ENCODE data around the gene PLXND1. TPM values are rescaled to one million over a fixed set of nuclear protein-coding genes. Genes with fewer than 3 reads are reported as not detected.

Gene PLXND1
- total RNA-seq, 1 experiment from 2014 or later, result 47.3 TPM

DNA sequence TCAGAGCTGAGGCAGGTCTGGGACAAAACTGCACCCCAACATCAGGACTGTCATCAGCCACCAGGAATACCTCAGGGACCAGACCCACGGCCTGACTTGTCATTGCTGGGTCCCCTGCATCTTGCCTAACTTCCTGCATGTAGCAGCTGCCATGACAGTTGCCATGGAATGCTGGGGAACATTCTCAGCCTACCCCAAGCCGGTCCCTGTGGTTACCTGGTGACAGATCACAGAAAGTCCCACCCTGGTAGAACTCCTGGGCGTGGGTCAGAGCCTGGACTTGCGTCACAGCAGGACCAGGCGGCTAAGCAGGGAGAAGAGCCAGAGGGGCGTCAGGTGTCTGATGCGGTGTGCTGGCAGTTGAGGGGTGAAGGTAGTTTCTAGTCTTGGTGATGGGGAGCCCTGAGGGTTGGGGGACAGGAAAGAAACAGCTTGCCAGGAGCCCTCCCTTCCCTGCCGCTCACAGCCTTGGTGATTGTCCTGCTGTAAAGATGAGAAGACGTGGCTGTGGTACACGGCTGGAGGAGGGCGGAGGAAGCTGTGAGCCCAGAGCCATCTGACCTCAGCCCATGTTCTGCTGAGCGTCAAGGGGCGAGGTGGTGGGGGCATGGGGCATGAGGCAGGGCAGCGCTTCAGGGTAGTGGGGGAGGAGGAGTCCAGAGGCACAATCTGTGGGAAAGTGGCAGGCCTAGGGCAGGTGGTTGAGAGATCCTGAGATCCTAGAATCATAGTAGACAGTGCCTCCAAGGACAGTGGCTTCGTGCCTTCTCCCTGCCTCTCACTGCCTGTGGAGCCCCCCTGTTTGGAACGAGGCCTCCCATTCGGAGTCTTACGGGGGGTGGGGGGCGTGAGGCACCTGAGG lies 58.1 kb downstream of the PLXND1 start:
- no peaks in the 10 kb centered on the region for H3K9me3 ChIP-seq (ENCODE audit: control insufficient read depth in 1 of 2, insufficient read depth in 1 of 2, low read depth in 1 of 2, low read length in 2 of 2)
- BruUV-seq (replicated peaks), result no TSS peak
- H3K27ac ChIP-seq (ENCODE audit: low read depth, low read length), result no peak overlapping the region
- no peak for TF ChIP-seq CBX3 (IDR thresholded peaks at IDR 0.05; ENCODE audit: low read depth)
- no peak for TF ChIP-seq YY1 (IDR thresholded peaks at IDR 0.05; ENCODE audit: extremely low read depth, insufficient replicate concordance, low read depth, low read length)
- TF ChIP-seq, protein P1, sequence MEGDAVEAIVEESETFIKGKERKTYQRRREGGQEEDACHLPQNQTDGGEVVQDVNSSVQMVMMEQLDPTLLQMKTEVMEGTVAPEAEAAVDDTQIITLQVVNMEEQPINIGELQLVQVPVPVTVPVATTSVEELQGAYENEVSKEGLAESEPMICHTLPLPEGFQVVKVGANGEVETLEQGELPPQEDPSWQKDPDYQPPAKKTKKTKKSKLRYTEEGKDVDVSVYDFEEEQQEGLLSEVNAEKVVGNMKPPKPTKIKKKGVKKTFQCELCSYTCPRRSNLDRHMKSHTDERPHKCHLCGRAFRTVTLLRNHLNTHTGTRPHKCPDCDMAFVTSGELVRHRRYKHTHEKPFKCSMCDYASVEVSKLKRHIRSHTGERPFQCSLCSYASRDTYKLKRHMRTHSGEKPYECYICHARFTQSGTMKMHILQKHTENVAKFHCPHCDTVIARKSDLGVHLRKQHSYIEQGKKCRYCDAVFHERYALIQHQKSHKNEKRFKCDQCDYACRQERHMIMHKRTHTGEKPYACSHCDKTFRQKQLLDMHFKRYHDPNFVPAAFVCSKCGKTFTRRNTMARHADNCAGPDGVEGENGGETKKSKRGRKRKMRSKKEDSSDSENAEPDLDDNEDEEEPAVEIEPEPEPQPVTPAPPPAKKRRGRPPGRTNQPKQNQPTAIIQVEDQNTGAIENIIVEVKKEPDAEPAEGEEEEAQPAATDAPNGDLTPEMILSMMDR (IDR thresholded peaks at IDR 0.05 in 2 of 3, conservative IDR thresholded peaks at IDR 0.05 in 1 of 3; ENCODE audit: borderline replicate concordance in 1 of 3, insufficient read depth in 1 of 3, low read depth in 2 of 3, low read length in 2 of 3), result no peak
- no peak for TF ChIP-seq POLR2AphosphoS5 (IDR thresholded peaks at IDR 0.05; ENCODE audit: low read depth, low read length)
- TF ChIP-seq EZH2phosphoT487 (IDR thresholded peaks at IDR 0.05; ENCODE audit: borderline replicate concordance), result no peak
- no peak for TF ChIP-seq SIN3A (IDR thresholded peaks at IDR 0.05; ENCODE audit: low read depth)
- intact Hi-C loops (cut with micrococcal nuclease), result no loop called here
- ATAC-seq (no peak), DNase-seq (ENCODE audit: low read depth, low spot score) (no peak)
- H3K27me3 ChIP-seq (ENCODE audit: insufficient read depth, low read length), result no peaks in the 10 kb centered on the region
- ChIA-PET POLR2A (no interaction called here), CTCF (no interaction called here), RAD21 (ENCODE audit: low non-redundant PET in 1 of 2, low total read pairs in 2 of 2, uncharacterized antibody in 2 of 2, unreplicated experiment in 2 of 2) (no interaction called here)
- H3K36me3 ChIP-seq (ENCODE audit: control insufficient read depth in 1 of 2, insufficient read depth in 2 of 2, low read length in 2 of 2), result no peaks in the 10 kb centered on the region
- H4K20me1 ChIP-seq (ENCODE audit: insufficient read depth), result no peaks in the 10 kb centered on the region
- peaks cover 0 to 6% of the 10 kb centered on the region in 2 experiments; a peak in 1 of 4 replicates for H3K4me1 ChIP-seq (ENCODE audit: control insufficient read depth in 1 of 2, insufficient read depth in 2 of 2, low read length in 2 of 2)
- no peaks in the 10 kb centered on the region for H3K9me2 ChIP-seq (ENCODE audit: insufficient read depth)
- no peak overlapping the region for H3K4me2 ChIP-seq (ENCODE audit: low read length)
- no peak overlapping the region for H2AFZ ChIP-seq (ENCODE audit: low read depth, low read length, poor library complexity, severe bottlenecking)
- H3K79me2 ChIP-seq (ENCODE audit: insufficient read depth, low read length), result no peaks in the 10 kb centered on the region
- H3K9ac ChIP-seq (ENCODE audit: low read length), result no peak overlapping the region
- H3K4me3 ChIP-seq (replicated peaks in 1 of 2; ENCODE audit: low read depth in 1 of 2, low read length in 2 of 2), result no peak overlapping the region

DNA sequence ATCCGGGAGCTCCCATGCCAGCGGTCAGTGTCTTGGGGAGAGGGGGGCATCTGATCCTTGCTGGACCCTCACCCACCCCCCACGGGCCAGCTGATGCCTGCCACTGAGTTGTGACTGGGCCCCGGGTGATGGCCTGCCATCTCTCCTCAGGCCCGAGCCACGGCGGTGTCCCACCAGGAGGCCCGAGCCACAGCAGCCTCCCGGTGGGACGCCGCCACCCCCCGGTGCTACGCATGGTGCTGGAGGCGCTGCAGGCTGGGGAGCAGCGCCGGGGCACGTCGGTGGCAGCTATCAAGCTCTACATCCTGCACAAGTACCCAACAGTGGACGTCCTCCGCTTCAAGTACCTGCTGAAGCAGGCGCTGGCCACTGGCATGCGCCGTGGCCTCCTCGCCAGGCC lies 59.2 kb downstream of the PLXND1 start:
- Histone ChIP-seq H4K20me1 (ENCODE audit: insufficient read depth) (no peaks in the 10 kb centered on the region), H3K9ac (ENCODE audit: low read length) (no peak overlapping the region), H3K4me3 (replicated peaks in 1 of 2; ENCODE audit: low read depth in 1 of 2, low read length in 2 of 2) (no peak overlapping the region), H3K27ac (ENCODE audit: low read depth, low read length) (no peak overlapping the region), H3K79me2 (ENCODE audit: insufficient read depth, low read length) (no peaks in the 10 kb centered on the region), H3K4me1 (ENCODE audit: control insufficient read depth in 1 of 2, insufficient read depth in 2 of 2, low read length in 2 of 2) (peaks cover 0 to 6% of the 10 kb centered on the region in 2 experiments; a peak in 1 of 4 replicates), H3K4me2 (ENCODE audit: low read length) (no peak overlapping the region), H3K36me3 (ENCODE audit: control insufficient read depth in 1 of 2, insufficient read depth in 2 of 2, low read length in 2 of 2) (no peaks in the 10 kb centered on the region), H3K9me3 (ENCODE audit: control insufficient read depth in 1 of 2, insufficient read depth in 1 of 2, low read depth in 1 of 2, low read length in 2 of 2) (no peaks in the 10 kb centered on the region), H3K9me2 (ENCODE audit: insufficient read depth) (no peaks in the 10 kb centered on the region), H2AFZ (ENCODE audit: low read depth, low read length, poor library complexity, severe bottlenecking) (no peak overlapping the region), H3K27me3 (ENCODE audit: insufficient read depth, low read length) (no peaks in the 10 kb centered on the region)
- ChIA-PET CTCF (no interaction called here), POLR2A (no interaction called here), RAD21 (ENCODE audit: low non-redundant PET in 1 of 2, low total read pairs in 2 of 2, uncharacterized antibody in 2 of 2, unreplicated experiment in 2 of 2) (no interaction called here)
- DNase-seq (ENCODE audit: low read depth, low spot score) (no peak), ATAC-seq (no peak)
- intact Hi-C loops (cut with micrococcal nuclease), result no loop called here
- no TSS peak for BruUV-seq (replicated peaks)
- TF ChIP-seq, protein P2, sequence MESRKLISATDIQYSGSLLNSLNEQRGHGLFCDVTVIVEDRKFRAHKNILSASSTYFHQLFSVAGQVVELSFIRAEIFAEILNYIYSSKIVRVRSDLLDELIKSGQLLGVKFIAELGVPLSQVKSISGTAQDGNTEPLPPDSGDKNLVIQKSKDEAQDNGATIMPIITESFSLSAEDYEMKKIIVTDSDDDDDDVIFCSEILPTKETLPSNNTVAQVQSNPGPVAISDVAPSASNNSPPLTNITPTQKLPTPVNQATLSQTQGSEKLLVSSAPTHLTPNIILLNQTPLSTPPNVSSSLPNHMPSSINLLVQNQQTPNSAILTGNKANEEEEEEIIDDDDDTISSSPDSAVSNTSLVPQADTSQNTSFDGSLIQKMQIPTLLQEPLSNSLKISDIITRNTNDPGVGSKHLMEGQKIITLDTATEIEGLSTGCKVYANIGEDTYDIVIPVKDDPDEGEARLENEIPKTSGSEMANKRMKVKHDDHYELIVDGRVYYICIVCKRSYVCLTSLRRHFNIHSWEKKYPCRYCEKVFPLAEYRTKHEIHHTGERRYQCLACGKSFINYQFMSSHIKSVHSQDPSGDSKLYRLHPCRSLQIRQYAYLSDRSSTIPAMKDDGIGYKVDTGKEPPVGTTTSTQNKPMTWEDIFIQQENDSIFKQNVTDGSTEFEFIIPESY (IDR thresholded peaks at IDR 0.05; ENCODE audit: extremely low read depth, insufficient replicate concordance, low read length), result no peak
- TF ChIP-seq ELF1 (IDR thresholded peaks at IDR 0.05; ENCODE audit: borderline replicate concordance, low read depth), result no peak
- TF ChIP-seq ZNF274 (IDR thresholded peaks at IDR 0.05; ENCODE audit: low read depth, low read length), result no peak
- TF ChIP-seq JUND (IDR thresholded peaks at IDR 0.05), result no peak
- TF ChIP-seq, protein P3, sequence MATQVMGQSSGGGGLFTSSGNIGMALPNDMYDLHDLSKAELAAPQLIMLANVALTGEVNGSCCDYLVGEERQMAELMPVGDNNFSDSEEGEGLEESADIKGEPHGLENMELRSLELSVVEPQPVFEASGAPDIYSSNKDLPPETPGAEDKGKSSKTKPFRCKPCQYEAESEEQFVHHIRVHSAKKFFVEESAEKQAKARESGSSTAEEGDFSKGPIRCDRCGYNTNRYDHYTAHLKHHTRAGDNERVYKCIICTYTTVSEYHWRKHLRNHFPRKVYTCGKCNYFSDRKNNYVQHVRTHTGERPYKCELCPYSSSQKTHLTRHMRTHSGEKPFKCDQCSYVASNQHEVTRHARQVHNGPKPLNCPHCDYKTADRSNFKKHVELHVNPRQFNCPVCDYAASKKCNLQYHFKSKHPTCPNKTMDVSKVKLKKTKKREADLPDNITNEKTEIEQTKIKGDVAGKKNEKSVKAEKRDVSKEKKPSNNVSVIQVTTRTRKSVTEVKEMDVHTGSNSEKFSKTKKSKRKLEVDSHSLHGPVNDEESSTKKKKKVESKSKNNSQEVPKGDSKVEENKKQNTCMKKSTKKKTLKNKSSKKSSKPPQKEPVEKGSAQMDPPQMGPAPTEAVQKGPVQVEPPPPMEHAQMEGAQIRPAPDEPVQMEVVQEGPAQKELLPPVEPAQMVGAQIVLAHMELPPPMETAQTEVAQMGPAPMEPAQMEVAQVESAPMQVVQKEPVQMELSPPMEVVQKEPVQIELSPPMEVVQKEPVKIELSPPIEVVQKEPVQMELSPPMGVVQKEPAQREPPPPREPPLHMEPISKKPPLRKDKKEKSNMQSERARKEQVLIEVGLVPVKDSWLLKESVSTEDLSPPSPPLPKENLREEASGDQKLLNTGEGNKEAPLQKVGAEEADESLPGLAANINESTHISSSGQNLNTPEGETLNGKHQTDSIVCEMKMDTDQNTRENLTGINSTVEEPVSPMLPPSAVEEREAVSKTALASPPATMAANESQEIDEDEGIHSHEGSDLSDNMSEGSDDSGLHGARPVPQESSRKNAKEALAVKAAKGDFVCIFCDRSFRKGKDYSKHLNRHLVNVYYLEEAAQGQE (IDR thresholded peaks at IDR 0.05; ENCODE audit: low read depth), result no peak

Data from HCT116 (cell line).